ENCODE results near the gene IFITM1.

- TF ChIP-seq CTCF (IDR thresholded peaks at IDR 0.05; ENCODE audit: low read length) (no peak), EZH2 (IDR thresholded peaks at IDR 0.05; ENCODE audit: borderline replicate concordance, low read length) (no peak)
Measured at GRCh38 chr11:279040-279965, 34.5 kb upstream of the IFITM1 start.
